Measurements from ENCODE around the gene CCSAP. TPM values are rescaled to one million over a fixed set of nuclear protein-coding genes. Genes with fewer than 3 reads are reported as not detected.

Gene CCSAP
- total RNA-seq, 1 experiment from 2014 or later, result 8.5 TPM

DNA sequence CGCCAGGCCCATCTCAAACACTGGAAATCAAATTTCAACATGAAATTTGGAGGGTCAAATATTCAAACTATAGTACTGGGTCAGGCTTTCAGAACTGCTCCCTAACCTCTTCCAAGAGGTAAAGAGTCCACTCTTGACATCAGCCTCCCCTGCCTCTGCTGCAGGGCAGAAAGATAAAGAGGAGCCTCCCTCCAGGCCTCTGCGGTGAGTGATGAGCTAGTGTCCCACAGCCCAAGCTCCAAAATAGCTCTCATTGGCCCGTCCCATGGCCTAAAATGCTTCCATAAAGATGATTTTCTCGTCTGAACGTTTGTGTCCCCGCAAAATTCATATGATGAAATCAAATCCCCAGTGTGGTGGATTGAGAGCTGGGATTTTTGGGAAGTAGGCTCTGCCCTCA lies 33.7 kb upstream of the CCSAP start:
- Histone ChIP-seq H2BK120ac (ENCODE audit: low read depth, low read length, poor library complexity, severe bottlenecking) (no peak overlapping the region), H4K20me1 (ENCODE audit: control insufficient read depth, insufficient read depth, insufficient read length) (no peaks in the 10 kb centered on the region), H3K14ac (ENCODE audit: insufficient read depth, low read length) (no peak overlapping the region), H3K4me2 (ENCODE audit: insufficient read depth, insufficient read length, low read length) (no peak overlapping the region), H2BK20ac (ENCODE audit: low read depth, low read length, poor library complexity, severe bottlenecking) (no peak overlapping the region), H2AK5ac (ENCODE audit: insufficient read length, low read length) (no peak overlapping the region), H3K4ac (ENCODE audit: low read depth, low read length) (no peak overlapping the region), H3K23me2 (ENCODE audit: insufficient read length, low read depth, low read length, poor library complexity, severe bottlenecking) (no peaks in the 10 kb centered on the region), H2BK12ac (ENCODE audit: insufficient read length, low read depth, low read length) (no peak overlapping the region), H2BK5ac (ENCODE audit: insufficient read length, low read length) (no peak overlapping the region), H2BK15ac (ENCODE audit: low read depth, low read length) (no peak overlapping the region), H2AFZ (ENCODE audit: low read length) (no peak overlapping the region), H3K9ac (ENCODE audit: extremely low read depth, insufficient read length, low read length) (no peak overlapping the region), H4K5ac (ENCODE audit: insufficient read length, low read depth, low read length) (no peak overlapping the region), H3T11ph (ENCODE audit: low read length) (no peak overlapping the region), H4K8ac (replicated peaks; ENCODE audit: insufficient read length, low read depth, low read length) (no peak overlapping the region), H3K27ac (ENCODE audit: insufficient read length, low read depth, low read length) (no peak overlapping the region), H3K18ac (ENCODE audit: insufficient read length, low read depth, low read length) (no peak overlapping the region), H3K4me1 (ENCODE audit: insufficient read depth, low read length) (peaks cover 13% of the 10 kb centered on the region; the same call in 1 of the 2 replicates), H3K27me3 (ENCODE audit: insufficient read depth, low read length) (no peaks in the 10 kb centered on the region), H3K56ac (ENCODE audit: insufficient read length, low read depth, low read length) (no peak overlapping the region), H3K9me3 (ENCODE audit: control insufficient read depth, low read depth, low read length) (no peaks in the 10 kb centered on the region), H4K91ac (ENCODE audit: insufficient read length, low read depth, low read length) (no peak overlapping the region), H3K23ac (ENCODE audit: insufficient read length, low read depth, low read length) (no peak overlapping the region), H3K79me2 (ENCODE audit: insufficient read depth, low read length) (no peaks in the 10 kb centered on the region), H3K79me1 (ENCODE audit: insufficient read depth, low read depth, low read length, poor library complexity, severe bottlenecking) (no peaks in the 10 kb centered on the region)
- H3K27me3 Mint-ChIP-seq (ENCODE audit: low read depth), result peaks cover 5% of the 10 kb centered on the region
- no peak overlapping the region for H3K27ac Mint-ChIP-seq
- peaks cover 27 to 28% of the 10 kb centered on the region in 2 experiments for H3K4me1 Mint-ChIP-seq
- H3K9me3 Mint-ChIP-seq, result no peaks in the 10 kb centered on the region
- DNase-seq, result no peak
- no peaks in the 10 kb centered on the region; a peak in 2 of 7 replicates for H3K36me3 Mint-ChIP-seq (ENCODE audit: insufficient read depth in 1 of 3, low read depth in 3 of 3)
- no CpG with 5 or more reads among the region's 6 CpGs for WGBS (ENCODE audit: extremely low coverage, insufficient read length, low lambda C conversion rate)
- no peak for TF ChIP-seq CTCF (conservative IDR thresholded peaks at IDR 0.05)
- H3K4me3 Mint-ChIP-seq, result no peak overlapping the region
